ENCODE measurements around the gene MBTD1. TPM values are rescaled to one million over a fixed set of nuclear protein-coding genes. Genes with fewer than 3 reads are reported as not detected.

Gene MBTD1
- total RNA-seq, 1 donor from 2014 or later, result 20.1 TPM

- Histone ChIP-seq H3K27ac (no peak overlapping the region), H3K36me3 (no peaks in the 10 kb centered on the region), H3K27me3 (no peaks in the 10 kb centered on the region), H3K4me1 (no peaks in the 10 kb centered on the region), H3K4me3 (no peak overlapping the region), H3K9me3 (no peaks in the 10 kb centered on the region)
- TF ChIP-seq CTCF (IDR thresholded peaks at IDR 0.05) (no peak), POLR2AphosphoS5 (IDR thresholded peaks at IDR 0.05; ENCODE audit: insufficient read depth in 1 of 2, low read depth in 1 of 2) (peak in 1 of 2 donors; percentile 18)
- DNase-seq (ENCODE audit: extremely low spot score in 2 of 2), result no peak
- intact Hi-C loops (cut with DNase I), result no loop called here
Observed at GRCh38 chr17:51132964-51133319, 126.9 kb downstream of the MBTD1 start.

- no peak for DNase-seq (ENCODE audit: extremely low spot score in 2 of 2)
- H3K36me3 ChIP-seq, result no peaks in the 10 kb centered on the region
- no peaks in the 10 kb centered on the region for H3K9me3 ChIP-seq
- H3K4me1 ChIP-seq, result no peaks in the 10 kb centered on the region
- TF ChIP-seq POLR2A (IDR thresholded peaks at IDR 0.05) (no peak), POLR2AphosphoS5 (IDR thresholded peaks at IDR 0.05; ENCODE audit: insufficient read depth in 1 of 2, low read depth in 1 of 2) (no peak)
- no peak overlapping the region for H3K27ac ChIP-seq
- intact Hi-C loops (cut with DNase I), result no loop called here
- no peaks in the 10 kb centered on the region for H3K27me3 ChIP-seq
- no peak overlapping the region for H3K4me3 ChIP-seq
Observed at GRCh38 chr17:51128076-51128475, 131.8 kb downstream of the MBTD1 start.

Other genes starting within 250 kb of the MBTD1 start
- gene SPAG9, start 139.2 kb downstream of the MBTD1 start, total RNA-seq, result 92.6 TPM
- 50.8 TPM for gene NME1, start 106.5 kb downstream of the MBTD1 start, total RNA-seq
- 468 TPM for gene NME2, start 93.6 kb downstream of the MBTD1 start, total RNA-seq
- gene UTP18, start 497 bp upstream of the MBTD1 start, total RNA-seq, result 25.3 TPM